Fibroblast of the aortic adventitia (primary cell): Measurements from ENCODE around the gene PCNX4. TPM values are rescaled to one million over a fixed set of nuclear protein-coding genes. Genes with fewer than 3 reads are reported as not detected.
"Not testable (repeated sequence)": the region's sequence is repeated elsewhere in the genome, so short reads cannot be mapped to it uniquely, and the experiment has no call there.

Experiments used
- DNase-seq: peaks from one replicate; pipeline ENCODE4 v3.0.0-alpha.2; 2010; ENCODE audit warnings: low read depth
- H3K4me3 ChIP-seq: 2 replicates; pipeline ENCODE4 v1.5.1; 2011; ENCODE audit warnings: low read depth, mild to moderate bottlenecking, control low read depth, low read length, moderate library complexity
- total RNA-seq: library from RNA; depleted of rRNA; stranded (reverse); fragments of >200 nt; gene quantifications from 2 replicates; pipeline ENCODE4 v1.2.3, GENCODE V29; 2012; ENCODE audit warnings: low replicate concordance
- TF ChIP-seq, protein P1 (sequence below): IDR thresholded peaks from 2 replicates; pipeline ENCODE4 v1.5.1; 2011; ENCODE audit warnings: mild to moderate bottlenecking, low read length, control low read depth, inconsistent platforms; ENCODE audit not compliant: insufficient read depth

Gene PCNX4
- total RNA-seq, 1 donor: 114 TPM

DNA sequence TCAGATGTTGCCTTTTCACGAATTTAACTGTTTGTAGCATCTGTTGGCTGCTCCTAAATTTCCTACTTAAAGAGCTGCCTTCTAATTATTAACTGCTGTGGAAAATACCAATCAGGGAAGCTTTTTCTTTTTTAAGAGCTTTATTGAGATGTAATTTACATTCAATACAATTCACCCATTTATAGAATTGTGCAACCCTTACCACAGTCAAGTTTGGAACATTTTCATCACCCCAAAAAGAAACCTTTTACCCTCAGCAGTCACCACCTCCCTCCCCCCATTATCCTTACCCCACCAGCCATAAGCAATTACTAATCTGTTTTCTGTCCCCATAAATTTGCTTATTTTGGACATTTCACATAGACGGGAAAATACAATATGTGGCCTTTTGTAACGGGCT lies 1.4 kb downstream of the PCNX4 start:
- TF ChIP-seq, protein P1, sequence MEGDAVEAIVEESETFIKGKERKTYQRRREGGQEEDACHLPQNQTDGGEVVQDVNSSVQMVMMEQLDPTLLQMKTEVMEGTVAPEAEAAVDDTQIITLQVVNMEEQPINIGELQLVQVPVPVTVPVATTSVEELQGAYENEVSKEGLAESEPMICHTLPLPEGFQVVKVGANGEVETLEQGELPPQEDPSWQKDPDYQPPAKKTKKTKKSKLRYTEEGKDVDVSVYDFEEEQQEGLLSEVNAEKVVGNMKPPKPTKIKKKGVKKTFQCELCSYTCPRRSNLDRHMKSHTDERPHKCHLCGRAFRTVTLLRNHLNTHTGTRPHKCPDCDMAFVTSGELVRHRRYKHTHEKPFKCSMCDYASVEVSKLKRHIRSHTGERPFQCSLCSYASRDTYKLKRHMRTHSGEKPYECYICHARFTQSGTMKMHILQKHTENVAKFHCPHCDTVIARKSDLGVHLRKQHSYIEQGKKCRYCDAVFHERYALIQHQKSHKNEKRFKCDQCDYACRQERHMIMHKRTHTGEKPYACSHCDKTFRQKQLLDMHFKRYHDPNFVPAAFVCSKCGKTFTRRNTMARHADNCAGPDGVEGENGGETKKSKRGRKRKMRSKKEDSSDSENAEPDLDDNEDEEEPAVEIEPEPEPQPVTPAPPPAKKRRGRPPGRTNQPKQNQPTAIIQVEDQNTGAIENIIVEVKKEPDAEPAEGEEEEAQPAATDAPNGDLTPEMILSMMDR: no peak
- peak overlapping the region; percentile 93 for H3K4me3 ChIP-seq
- peak; percentile 16 for DNase-seq

DNA sequence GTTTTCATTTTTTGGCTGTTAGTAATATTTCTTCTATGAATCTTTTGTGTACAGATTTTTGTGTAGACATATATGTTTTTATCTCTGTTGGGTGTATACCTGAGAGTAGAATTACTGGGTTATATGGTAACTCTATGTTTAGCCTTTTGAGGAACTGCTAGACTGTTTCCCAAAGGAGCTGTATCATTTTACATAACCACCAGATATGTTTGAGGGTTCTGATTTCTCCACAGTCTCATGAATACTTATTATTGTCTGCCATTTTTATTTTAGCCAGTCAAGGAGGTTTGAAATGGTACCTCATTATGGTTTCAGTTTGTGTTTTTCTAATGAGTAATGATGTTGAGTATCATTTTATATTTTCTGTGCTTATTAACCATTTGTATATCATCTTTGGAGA lies 1.9 kb downstream of the PCNX4 start:
- peak; percentile 19 for DNase-seq
- H3K4me3 ChIP-seq: peak overlapping the region; percentile 93
- TF ChIP-seq, protein P1: no peak

DNA sequence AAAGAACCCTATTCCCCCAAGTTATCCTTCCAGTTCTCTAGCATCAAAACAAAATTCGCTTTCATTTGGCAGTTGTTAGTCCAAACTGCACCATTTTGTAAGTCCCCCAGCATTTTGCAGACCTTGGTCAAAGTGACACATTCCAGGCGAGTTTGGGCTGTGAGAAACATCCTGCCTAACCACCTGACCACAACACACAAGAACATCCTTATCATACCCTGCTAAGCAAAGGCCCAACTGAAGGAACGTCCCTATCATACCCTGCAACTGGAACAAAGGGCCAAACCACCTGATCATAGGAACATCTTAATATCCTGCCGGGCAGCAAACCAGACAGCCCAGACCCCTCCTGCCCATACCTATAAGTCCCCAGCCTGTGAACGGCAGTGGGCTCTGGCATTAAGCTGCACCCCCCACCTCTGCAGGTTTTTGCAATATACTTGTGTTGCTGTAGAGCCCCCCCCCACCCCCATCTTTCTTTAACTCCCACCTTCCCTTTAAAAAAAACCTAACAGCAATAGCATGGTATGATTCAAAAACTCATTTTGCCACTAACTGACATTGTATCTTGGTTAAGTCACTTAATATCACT lies 2.7 kb downstream of the PCNX4 start:
- peak; percentile 44 for DNase-seq
- TF ChIP-seq, protein P1: no peak
- H3K4me3 ChIP-seq: peak overlapping the region; percentile 93

DNA sequence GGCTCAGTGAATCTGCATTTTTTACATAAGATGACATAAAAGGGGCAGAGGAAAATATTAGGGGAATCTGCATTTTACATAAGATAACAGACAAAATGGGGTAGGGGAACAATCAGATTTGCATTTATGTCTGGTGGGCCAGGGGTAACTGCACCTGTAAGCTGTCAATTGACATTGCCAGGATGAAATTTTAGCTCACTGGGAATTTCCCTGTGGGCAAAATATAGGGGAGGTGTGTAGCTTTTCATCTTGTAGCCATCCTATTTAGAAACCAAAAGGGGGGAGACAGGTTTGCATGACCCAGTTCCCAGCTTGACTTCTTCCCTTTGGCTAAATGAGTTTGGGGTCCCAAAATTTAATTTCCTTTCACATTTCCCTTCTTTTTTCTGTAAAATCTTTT lies 3.5 kb downstream of the PCNX4 start:
- no peak for DNase-seq
- H3K4me3 ChIP-seq: no peak overlapping the region
- TF ChIP-seq, protein P1: no peak

DNA sequence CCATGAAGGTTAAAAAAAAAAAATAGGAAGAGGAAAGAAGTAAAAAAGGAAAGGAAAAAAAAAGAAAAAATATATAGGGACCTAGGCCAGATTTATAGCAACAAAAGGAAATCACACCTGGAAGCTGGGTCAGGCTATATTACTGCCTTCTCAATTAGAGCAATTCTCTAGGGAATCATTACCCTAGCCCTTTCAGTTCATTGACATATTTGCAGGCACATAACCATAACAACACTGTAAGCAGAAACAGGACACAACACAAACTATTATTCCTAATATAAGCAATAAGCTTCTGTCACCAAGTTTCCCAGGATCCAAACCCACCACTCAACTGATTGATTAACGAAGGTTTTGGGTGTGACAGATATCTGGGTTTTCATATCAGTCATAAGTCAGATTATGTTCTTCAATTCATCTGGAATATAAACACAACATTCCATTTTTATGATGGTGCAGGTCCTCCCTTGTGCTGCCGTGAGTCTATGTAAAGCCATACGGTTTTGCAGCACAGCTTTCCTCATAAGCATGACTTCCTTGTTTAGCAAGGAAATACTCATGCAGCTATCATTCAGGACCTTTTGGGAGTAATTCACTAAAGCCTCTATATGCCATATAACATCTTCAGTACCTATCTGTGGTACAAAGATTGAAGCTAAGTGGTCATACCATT lies 4.2 kb downstream of the PCNX4 start:
- TF ChIP-seq, protein P1: no peak
- no peak overlapping the region for H3K4me3 ChIP-seq
- peak; percentile 69 for DNase-seq

DNA sequence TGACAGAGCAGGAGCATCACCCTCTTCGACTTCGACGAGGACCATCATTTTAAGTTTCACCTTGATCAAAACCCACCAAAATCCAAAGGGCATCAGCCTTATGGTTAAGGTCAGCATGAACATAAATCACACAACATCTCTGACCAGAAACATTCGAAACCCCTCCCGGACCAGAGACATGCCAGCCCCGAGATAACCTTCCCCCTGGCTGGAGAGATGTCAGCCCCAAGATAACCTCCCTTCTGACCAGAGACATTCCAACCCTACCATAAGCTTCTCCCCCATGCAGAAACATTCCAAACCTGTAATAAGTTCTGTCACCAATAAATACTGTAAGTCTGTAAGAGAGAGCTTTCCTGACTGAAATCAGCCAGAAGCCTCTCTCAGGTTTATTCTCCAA lies 6.3 kb downstream of the PCNX4 start:
- DNase-seq: no peak
- TF ChIP-seq, protein P1: no peak
- no peak overlapping the region for H3K4me3 ChIP-seq

DNA sequence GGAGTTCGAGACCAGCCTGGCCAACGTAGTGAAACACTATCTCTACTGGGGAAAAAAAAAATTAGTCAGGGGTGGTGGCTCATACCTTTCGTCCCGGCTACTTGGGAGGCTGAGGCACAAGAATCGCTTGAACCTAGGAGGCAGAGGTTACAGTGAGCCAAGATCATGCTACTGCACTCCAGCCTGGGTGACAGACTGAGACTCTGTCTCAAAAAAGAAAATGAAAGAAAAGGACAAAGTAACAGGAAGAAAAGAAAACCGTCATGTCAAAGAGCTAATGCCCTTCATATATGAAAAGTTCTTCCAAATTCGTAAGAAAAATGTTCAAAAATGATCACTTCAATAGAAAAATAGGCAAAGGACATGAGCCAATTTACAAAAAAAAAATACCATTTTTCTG lies 8.1 kb downstream of the PCNX4 start:
- DNase-seq, H3K4me3 ChIP-seq: not testable (repeated sequence)
